HepG2 (cell line): ENCODE data around the gene FMNL1. TPM values are rescaled to one million over a fixed set of nuclear protein-coding genes. Genes with fewer than 3 reads are reported as not detected.

ENCODE experiments used
- CSRNP1 ChIP-seq: sonication (generic); formaldehyde crosslinking; IDR thresholded peaks from 2 replicates; pipeline ENCODE4 v1.8.1; 2023; ENCODE audit warnings: mild to moderate bottlenecking, missing genetic modification reagents
- FOXM1 ChIP-seq: sonication (generic); formaldehyde crosslinking; IDR thresholded peaks from 2 replicates; pipeline ENCODE4 v1.5.0; 2020; ENCODE audit warnings: missing genetic modification reagents
- HNRNPL ChIP-seq: fragments of 200-400 bp; formaldehyde crosslinking; IDR thresholded peaks from 2 replicates; pipeline ENCODE4 v1.6.1; 2017; ENCODE audit warnings: mild to moderate bottlenecking, low read depth, low read length
- KAT2B ChIP-seq: fragments of 150-350 bp; IDR thresholded peaks from 2 replicates; pipeline ENCODE4 v1.6.1; 2014; ENCODE audit warnings: low read depth, low read length, borderline replicate concordance
- KDM1A ChIP-seq: IDR thresholded peaks from 2 replicates; pipeline ENCODE4 v1.6.1; 2016; ENCODE audit warnings: missing compliant biosample characterization
- KLF12 ChIP-seq: sonication (generic); formaldehyde crosslinking; IDR thresholded peaks from 2 replicates; pipeline ENCODE4 v1.4.0; 2020; ENCODE audit warnings: missing genetic modification reagents, borderline replicate concordance
- MYC ChIP-seq: sonication (generic); formaldehyde crosslinking; IDR thresholded peaks from 2 replicates; pipeline ENCODE4 v1.9.0; 2021; ENCODE audit warnings: missing genetic modification reagents, borderline replicate concordance
- NBN ChIP-seq: fragments of 450-650 bp; conservative IDR thresholded peaks from 2 replicates; pipeline ENCODE4 v1.6.1; 2017
- TARDBP ChIP-seq: sonication (generic); formaldehyde crosslinking; IDR thresholded peaks from 2 replicates; pipeline ENCODE4 v1.8.0; 2022; ENCODE audit warnings: mild to moderate bottlenecking, missing genetic modification reagents
- TBX3 ChIP-seq: fragments of 450-650 bp; IDR thresholded peaks from 2 replicates; pipeline ENCODE4 v1.6.1; 2017; ENCODE audit warnings: antibody characterized with exemption, mild to moderate bottlenecking, inconsistent platforms, borderline replicate concordance
- TEAD3 ChIP-seq: optimal IDR thresholded peaks from 2 replicates; pipeline ENCODE3; 2016; ENCODE audit warnings: borderline replicate concordance
- ZBTB20 ChIP-seq: sonication (generic); formaldehyde crosslinking; IDR thresholded peaks from 2 replicates; pipeline ENCODE4 v1.8.1; 2023; ENCODE audit warnings: missing genetic modification reagents, low read depth, mild to moderate bottlenecking, borderline replicate concordance
- ZBTB33 ChIP-seq: sonication (generic); formaldehyde crosslinking; IDR thresholded peaks from 2 replicates; pipeline ENCODE4 v1.4.0; 2020; ENCODE audit warnings: missing genetic modification reagents
- ZBTB40 ChIP-seq, 2 experiments: fragments of 450-650 bp in 1 of 2; sonication (generic) in 1 of 2; formaldehyde crosslinking in 1 of 2; IDR thresholded peaks; 2 replicates each; pipeline versions ENCODE4 v1.6.1 to v1.8.0; 2016 to 2022; ENCODE audit warnings: antibody characterized with exemption in 1 of 2, mild to moderate bottlenecking in 1 of 2, missing genetic modification reagents in 1 of 2
- ZNF530 ChIP-seq: sonication (generic); formaldehyde crosslinking; IDR thresholded peaks from 2 replicates; pipeline ENCODE4 v1.5.0; 2020; ENCODE audit warnings: low read depth, mild to moderate bottlenecking, missing genetic modification reagents
- ZNF776 ChIP-seq: sonication (generic); formaldehyde crosslinking; IDR thresholded peaks from 2 replicates; pipeline ENCODE4 v1.4.0; 2020; ENCODE audit warnings: mild to moderate bottlenecking, missing genetic modification reagents
- ZSCAN20 ChIP-seq: sonication (generic); formaldehyde crosslinking; IDR thresholded peaks from 2 replicates; pipeline ENCODE4 v1.4.0; 2020; ENCODE audit warnings: missing genetic modification reagents, mild to moderate bottlenecking, borderline replicate concordance
- polyA plus RNA-seq, 8 experiments: library from polyadenylated mRNA; depleted of rRNA in 3 of 8; stranded (reverse) in 7 of 8; unstranded in 1 of 8; fragments of >200 nt; fragmentation: Illumina TruSeq in 4 of 8; extraction: Trizol in 4 of 8; gene quantifications; 2 replicates each; pipeline versions ENCODE4 v1.2.1 to v1.2.3, GENCODE V29; 2011 to 2016; ENCODE audit warnings: low read depth in 4 of 8, missing spikeins in 1 of 8, mixed read lengths in 1 of 8; ENCODE audit not compliant: insufficient read depth in 1 of 8
- total RNA-seq, 5 experiments: library from RNA; depleted of rRNA; stranded (reverse); fragments of >200 nt; fragmentation: Illumina TruSeq; extraction: Trizol; gene quantifications; 2 replicates each; pipeline ENCODE4 v1.2.3, GENCODE V29; 2016; ENCODE audit warnings: low read depth in 1 of 5

Gene FMNL1
- total and polyA plus RNA-seq, 2 of the 13 experiments (the other 11 are each of a cell fraction or from before 2014, with no cell fraction given): 0.53 to 0.70 TPM

GRCh38 chr17:45172232-45172540, 49.5 kb upstream of the FMNL1 start (continued):
- 0 out of 2 replicates have a peak, but pooled peaks have one; percentile 24 for TF ChIP-seq KLF12
- TF ChIP-seq ZNF776: no peak
- TF ChIP-seq TARDBP: no peak
- no peak for TF ChIP-seq ZSCAN20
- TF ChIP-seq MYC (CRISPR knock-in tag): no peak
- 0 out of 2 replicates have a peak, but pooled peaks have one; percentile 11 for TF ChIP-seq CSRNP1 (CRISPR knock-in tag)
- no peak for TF ChIP-seq NBN
- no peak for TF ChIP-seq KDM1A (CRISPR knock-in tag)
- no peak for TF ChIP-seq TEAD3
- no peak for TF ChIP-seq HNRNPL
- no peak for TF ChIP-seq KAT2B
- TF ChIP-seq ZBTB33: no peak
- no peak for TF ChIP-seq ZBTB40 (IDR thresholded peaks at IDR 0.05)
- TF ChIP-seq ZBTB40 (CRISPR knock-in tag; IDR thresholded peaks at IDR 0.05): no peak; the same call in 1 of the 2 replicates
- TF ChIP-seq FOXM1 (CRISPR knock-in tag): no peak
- no peak for TF ChIP-seq ZBTB20 (CRISPR knock-in tag)
- TF ChIP-seq ZNF530 (CRISPR knock-in tag): no peak
- no peak for TF ChIP-seq TBX3
